GM12864 (cell line): ENCODE results near the gene RAB40C.

Experiments used
- DNase-seq: peaks from one replicate; pipeline ENCODE4 v3.0.0-alpha.2; 2011; ENCODE audit warnings: low read depth
- H3K4me3 ChIP-seq: 2 replicates; pipeline ENCODE4 v1.5.1; 2011; ENCODE audit warnings: mild to moderate bottlenecking, low read depth, low read length, control low read depth
- TF ChIP-seq, protein P1 (sequence below): IDR thresholded peaks from 2 replicates; pipeline ENCODE4 v1.5.1; 2011; ENCODE audit warnings: low read depth, mild to moderate bottlenecking, moderate library complexity, low read length, control low read depth, inconsistent platforms; ENCODE audit errors: missing control alignments

The RAB40C gene

DNA sequence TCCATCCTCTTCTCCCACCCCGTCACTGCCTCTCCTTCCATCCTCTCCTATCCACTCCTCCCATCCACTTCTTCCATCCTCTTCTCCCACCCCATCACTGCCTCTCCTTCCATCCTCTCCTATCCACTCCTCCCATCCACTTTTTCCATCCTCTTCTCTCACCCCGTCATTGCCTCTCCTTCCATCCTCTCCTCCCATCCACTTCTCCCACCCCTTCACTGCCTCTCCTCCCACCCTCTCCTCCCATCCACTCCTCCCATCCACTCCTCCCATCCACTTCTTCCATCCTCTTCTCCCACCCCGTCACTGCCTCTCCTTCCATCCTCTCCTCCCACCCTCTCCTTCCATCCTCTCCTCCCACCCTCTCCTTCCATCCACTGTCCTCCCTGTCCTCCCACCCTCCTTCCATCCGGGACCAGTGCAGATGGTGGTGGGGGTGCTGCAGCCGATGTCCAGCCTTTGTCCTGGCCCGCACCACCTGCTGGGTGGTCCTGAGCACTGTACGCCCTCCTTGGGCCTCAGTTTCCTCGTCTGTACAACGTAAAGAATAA, 42.0 kb downstream of the RAB40C start:
- no peak overlapping the region for H3K4me3 ChIP-seq
- DNase-seq, result no peak
- TF ChIP-seq, protein P1, sequence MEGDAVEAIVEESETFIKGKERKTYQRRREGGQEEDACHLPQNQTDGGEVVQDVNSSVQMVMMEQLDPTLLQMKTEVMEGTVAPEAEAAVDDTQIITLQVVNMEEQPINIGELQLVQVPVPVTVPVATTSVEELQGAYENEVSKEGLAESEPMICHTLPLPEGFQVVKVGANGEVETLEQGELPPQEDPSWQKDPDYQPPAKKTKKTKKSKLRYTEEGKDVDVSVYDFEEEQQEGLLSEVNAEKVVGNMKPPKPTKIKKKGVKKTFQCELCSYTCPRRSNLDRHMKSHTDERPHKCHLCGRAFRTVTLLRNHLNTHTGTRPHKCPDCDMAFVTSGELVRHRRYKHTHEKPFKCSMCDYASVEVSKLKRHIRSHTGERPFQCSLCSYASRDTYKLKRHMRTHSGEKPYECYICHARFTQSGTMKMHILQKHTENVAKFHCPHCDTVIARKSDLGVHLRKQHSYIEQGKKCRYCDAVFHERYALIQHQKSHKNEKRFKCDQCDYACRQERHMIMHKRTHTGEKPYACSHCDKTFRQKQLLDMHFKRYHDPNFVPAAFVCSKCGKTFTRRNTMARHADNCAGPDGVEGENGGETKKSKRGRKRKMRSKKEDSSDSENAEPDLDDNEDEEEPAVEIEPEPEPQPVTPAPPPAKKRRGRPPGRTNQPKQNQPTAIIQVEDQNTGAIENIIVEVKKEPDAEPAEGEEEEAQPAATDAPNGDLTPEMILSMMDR, result no peak

DNA sequence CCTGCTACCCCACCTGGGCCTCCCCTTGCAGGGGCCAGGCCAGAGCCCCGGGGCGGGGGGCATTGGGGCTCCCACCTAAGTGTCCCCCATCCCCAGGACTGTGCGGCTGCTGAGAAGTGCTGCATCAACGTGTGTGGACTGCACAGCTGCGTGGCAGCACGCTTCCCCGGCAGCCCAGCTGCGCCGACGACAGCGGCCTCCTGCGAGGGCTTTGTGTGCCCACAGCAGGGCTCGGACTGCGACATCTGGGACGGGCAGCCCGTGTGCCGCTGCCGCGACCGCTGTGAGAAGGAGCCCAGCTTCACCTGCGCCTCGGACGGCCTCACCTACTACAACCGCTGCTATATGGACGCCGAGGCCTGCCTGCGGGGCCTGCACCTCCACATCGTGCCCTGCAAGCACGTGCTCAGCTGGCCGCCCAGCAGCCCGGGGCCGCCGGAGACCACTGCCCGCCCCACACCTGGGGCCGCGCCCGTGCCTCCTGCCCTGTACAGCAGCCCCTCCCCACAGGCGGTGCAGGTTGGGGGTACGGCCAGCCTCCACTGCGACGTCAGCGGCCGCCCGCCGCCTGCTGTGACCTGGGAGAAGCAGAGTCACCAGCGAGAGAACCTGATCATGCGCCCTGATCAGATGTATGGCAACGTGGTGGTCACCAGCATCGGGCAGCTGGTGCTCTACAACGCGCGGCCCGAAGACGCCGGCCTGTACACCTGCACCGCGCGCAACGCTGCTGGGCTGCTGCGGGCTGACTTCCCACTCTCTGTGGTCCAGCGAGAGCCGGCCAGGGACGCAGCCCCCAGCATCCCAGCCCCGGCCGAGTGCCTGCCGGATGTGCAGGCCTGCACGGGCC, 42.8 kb downstream of the RAB40C start:
- no peak for DNase-seq
- TF ChIP-seq, protein P1, result no peak
- no peak overlapping the region for H3K4me3 ChIP-seq

DNA sequence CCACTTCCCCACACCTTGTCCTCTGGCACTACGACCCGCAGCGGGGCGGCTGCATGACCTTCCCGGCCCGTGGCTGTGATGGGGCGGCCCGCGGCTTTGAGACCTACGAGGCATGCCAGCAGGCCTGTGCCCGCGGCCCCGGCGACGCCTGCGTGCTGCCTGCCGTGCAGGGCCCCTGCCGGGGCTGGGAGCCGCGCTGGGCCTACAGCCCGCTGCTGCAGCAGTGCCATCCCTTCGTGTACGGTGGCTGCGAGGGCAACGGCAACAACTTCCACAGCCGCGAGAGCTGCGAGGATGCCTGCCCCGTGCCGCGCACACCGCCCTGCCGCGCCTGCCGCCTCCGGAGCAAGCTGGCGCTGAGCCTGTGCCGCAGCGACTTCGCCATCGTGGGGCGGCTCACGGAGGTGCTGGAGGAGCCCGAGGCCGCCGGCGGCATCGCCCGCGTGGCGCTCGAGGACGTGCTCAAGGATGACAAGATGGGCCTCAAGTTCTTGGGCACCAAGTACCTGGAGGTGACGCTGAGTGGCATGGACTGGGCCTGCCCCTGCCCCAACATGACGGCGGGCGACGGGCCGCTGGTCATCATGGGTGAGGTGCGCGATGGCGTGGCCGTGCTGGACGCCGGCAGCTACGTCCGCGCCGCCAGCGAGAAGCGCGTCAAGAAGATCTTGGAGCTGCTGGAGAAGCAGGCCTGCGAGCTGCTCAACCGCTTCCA, 43.6 kb downstream of the RAB40C start:
- TF ChIP-seq, protein P1, result no peak
- no peak overlapping the region for H3K4me3 ChIP-seq
- no peak for DNase-seq

DNA sequence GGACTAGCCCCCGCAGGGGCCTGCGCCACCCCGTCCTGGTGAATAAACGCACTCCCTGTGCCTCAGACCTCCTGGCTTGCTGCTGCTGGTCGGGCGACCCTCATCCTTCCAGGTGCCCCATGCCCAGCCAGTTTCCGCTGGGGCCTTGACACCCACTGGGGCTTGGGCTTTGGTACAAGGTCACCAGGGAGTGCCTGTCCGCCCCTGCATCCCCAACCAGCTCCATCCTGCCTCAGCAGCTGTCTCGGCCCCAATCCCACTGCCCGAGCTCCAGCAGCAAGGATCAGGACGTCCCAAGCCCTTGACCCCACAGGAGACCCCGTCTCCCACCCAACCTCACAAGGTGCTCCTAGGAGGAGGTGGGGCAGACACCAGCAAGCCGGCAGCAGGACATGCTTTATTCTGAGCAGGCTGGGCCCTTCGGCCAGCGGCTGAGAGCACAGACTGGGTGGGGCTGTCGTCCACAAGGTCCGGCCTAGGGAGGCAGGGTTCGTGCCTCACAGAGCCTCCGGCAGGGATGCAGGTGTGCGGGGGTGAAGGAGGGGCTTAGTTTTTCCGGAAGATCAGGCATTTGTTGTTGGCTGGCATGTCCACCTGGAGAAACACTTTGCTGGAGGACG, 44.3 kb downstream of the RAB40C start:
- TF ChIP-seq, protein P1, result no peak
- no peak for DNase-seq
- H3K4me3 ChIP-seq, result no peak overlapping the region

- H3K4me3 ChIP-seq, result peak overlapping the region; percentile 92
- TF ChIP-seq, protein P1, result no peak
- no peak for DNase-seq
Measured at GRCh38 chr16:634996-635395, 45.1 kb downstream of the RAB40C start.

DNA sequence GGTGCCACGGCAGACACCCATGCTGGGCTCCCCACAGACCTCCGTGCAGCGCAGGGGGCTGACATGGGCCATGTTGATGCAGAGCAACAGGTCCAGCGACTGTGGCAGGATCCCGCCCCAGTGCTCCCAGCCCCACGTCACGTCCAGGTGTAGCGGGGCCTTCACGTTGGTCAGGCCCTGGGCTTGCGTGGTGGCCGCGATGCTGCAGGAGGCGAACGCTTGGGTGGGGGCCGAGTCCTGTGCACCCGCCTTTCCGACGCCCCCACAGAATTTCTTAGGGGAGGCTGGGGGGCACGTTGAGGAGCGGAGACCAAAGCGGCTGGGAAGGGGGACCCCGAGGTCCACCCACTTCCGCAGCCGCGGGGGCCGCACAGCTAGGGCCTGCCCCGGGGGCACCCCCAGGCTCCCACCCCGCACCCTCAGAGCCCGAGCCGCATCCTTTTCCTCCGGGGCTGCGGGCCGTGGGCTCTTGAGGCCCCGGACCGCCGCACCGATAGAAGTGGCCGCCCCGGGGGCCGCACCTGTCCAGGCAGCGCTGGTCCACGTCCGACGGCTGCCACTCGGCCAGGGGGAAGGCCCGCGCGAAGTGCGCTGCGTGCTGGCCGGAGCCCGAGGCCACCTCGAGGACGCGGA, 45.8 kb downstream of the RAB40C start:
- H3K4me3 ChIP-seq, result peak overlapping the region; percentile 92
- DNase-seq, result no peak
- TF ChIP-seq, protein P1, result no peak
